ENCODE measurements around the gene FSTL4. TPM values are rescaled to one million over a fixed set of nuclear protein-coding genes. Genes with fewer than 3 reads are reported as not detected.

Gene FSTL4
- polyA plus RNA-seq, 3 donors, result not detected

DNA sequence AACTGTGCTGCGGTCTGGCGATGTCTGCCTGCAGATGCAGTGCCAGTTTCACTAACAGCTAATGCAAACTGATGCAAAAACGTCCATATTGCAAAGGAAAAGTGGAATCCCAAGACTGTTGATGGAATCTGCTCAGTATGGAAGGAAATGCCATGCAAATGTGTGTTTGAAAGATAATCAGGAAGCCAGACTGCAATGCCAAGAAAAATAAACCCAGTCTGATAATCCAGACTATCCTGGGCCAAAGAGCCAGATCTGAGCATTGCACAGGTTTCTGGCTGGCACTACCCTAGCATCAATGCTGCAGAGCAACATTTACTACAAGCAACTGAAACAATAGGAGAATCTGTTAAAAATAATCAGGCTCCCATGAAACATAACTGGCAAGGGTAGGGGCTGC is 130.3 kb downstream of the FSTL4 start:
- H3K36me3 Mint-ChIP-seq, result no peaks in the 10 kb centered on the region
- H3K27me3 Mint-ChIP-seq (ENCODE audit: low read depth in 3 of 3), result peaks cover 20 to 23% (median 21%) of the 10 kb centered on the region in 3 donors
- no peak overlapping the region for H3K27ac ChIP-seq (ENCODE audit: low read depth in 1 of 2, low read length in 2 of 2)
- peaks cover 6 to 8% of the 10 kb centered on the region in 2 donors for H3K27me3 ChIP-seq (ENCODE audit: control insufficient read depth in 2 of 2, insufficient read depth in 2 of 2, low read length in 2 of 2)
- peaks cover 5% of the 10 kb centered on the region for H3K4me1 Mint-ChIP-seq
- no peak overlapping the region for H3K9ac ChIP-seq (ENCODE audit: insufficient read depth, low read length, poor library complexity, severe bottlenecking)
- H2AFZ ChIP-seq (ENCODE audit: insufficient read depth, low read depth, low read length, poor library complexity, severe bottlenecking), result no peak overlapping the region
- no peak overlapping the region for H3K27ac Mint-ChIP-seq
- H3K36me3 ChIP-seq (replicated peaks in 1 of 2; ENCODE audit: control insufficient read depth in 1 of 2, insufficient read depth in 2 of 2, low read length in 2 of 2), result no peaks in the 10 kb centered on the region
- peaks cover 0 to 9% of the 10 kb centered on the region in 2 donors for H3K9me3 ChIP-seq (replicated peaks in 1 of 2; ENCODE audit: control insufficient read depth in 1 of 2, insufficient read depth in 1 of 2, low read length in 2 of 2)
- no peak overlapping the region for H3K4me3 ChIP-seq (replicated peaks in 1 of 3; ENCODE audit: low read depth in 2 of 3, low read length in 3 of 3)
- no peaks in the 10 kb centered on the region for H3K79me2 ChIP-seq (ENCODE audit: insufficient read depth, low read length)
- WGBS (ENCODE audit: insufficient coverage), result 83% methylated on average over 3 of the region's 3 CpGs
- intact Hi-C loops (cut with micrococcal nuclease), result no loop called here
- no peaks in the 10 kb centered on the region for H4K20me1 ChIP-seq (ENCODE audit: insufficient read depth, low read length)
- no peak overlapping the region for H3K4me3 Mint-ChIP-seq
- TF ChIP-seq, protein P1, sequence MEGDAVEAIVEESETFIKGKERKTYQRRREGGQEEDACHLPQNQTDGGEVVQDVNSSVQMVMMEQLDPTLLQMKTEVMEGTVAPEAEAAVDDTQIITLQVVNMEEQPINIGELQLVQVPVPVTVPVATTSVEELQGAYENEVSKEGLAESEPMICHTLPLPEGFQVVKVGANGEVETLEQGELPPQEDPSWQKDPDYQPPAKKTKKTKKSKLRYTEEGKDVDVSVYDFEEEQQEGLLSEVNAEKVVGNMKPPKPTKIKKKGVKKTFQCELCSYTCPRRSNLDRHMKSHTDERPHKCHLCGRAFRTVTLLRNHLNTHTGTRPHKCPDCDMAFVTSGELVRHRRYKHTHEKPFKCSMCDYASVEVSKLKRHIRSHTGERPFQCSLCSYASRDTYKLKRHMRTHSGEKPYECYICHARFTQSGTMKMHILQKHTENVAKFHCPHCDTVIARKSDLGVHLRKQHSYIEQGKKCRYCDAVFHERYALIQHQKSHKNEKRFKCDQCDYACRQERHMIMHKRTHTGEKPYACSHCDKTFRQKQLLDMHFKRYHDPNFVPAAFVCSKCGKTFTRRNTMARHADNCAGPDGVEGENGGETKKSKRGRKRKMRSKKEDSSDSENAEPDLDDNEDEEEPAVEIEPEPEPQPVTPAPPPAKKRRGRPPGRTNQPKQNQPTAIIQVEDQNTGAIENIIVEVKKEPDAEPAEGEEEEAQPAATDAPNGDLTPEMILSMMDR (IDR thresholded peaks at IDR 0.05), result no peak
- no peak overlapping the region for H3K4me2 ChIP-seq (replicated peaks; ENCODE audit: extremely low read depth, low read length, poor library complexity, severe bottlenecking)
- H3K4me1 ChIP-seq (ENCODE audit: control insufficient read depth in 1 of 2, insufficient read depth in 2 of 2, low read length in 2 of 2), result no peaks in the 10 kb centered on the region
- DNase-seq, result no peak
- H3K9me3 Mint-ChIP-seq, result peaks cover 0 to 13% (median 5%) of the 10 kb centered on the region in 7 donors

DNA sequence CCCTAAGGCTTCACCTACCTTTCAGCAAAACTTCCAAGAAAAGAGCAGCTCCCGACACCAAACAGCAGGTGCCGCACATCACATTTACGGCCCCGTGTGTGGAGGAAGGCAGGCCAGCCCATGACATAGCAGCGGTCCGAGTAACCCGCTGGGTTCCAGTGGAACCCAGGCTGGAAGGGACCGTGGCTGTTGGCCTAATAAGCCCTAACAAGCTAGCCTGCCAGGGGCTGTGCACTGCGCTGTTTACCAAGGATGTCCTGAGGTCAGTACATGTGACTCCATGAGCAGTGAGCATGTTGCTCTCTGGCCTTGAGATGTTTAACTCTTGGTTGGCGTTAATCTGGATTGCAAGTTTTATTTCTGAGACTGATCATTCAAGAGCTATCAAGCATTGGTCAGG is 131.5 kb downstream of the FSTL4 start:
- Mint-ChIP-seq H3K27me3 (ENCODE audit: low read depth in 3 of 3) (peaks cover 22 to 26% (median 25%) of the 10 kb centered on the region in 3 donors), H3K4me1 (peaks cover 4% of the 10 kb centered on the region), H3K9me3 (peaks cover 0 to 13% (median 5%) of the 10 kb centered on the region in 7 donors), H3K27ac (no peak overlapping the region), H3K4me3 (no peak overlapping the region), H3K36me3 (no peaks in the 10 kb centered on the region)
- intact Hi-C loops (cut with micrococcal nuclease), result no loop called here
- 96% methylated on average over 10 of the region's 10 CpGs for WGBS (ENCODE audit: insufficient coverage)
- H3K79me2 ChIP-seq (ENCODE audit: insufficient read depth, low read length), result no peaks in the 10 kb centered on the region
- no peak overlapping the region for H3K27ac ChIP-seq (ENCODE audit: low read depth in 1 of 2, low read length in 2 of 2)
- no peak overlapping the region for H3K4me2 ChIP-seq (replicated peaks; ENCODE audit: extremely low read depth, low read length, poor library complexity, severe bottlenecking)
- H3K4me3 ChIP-seq (replicated peaks in 1 of 3; ENCODE audit: low read depth in 2 of 3, low read length in 3 of 3), result no peak overlapping the region
- no peak overlapping the region for H3K9ac ChIP-seq (ENCODE audit: insufficient read depth, low read length, poor library complexity, severe bottlenecking)
- H2AFZ ChIP-seq (ENCODE audit: insufficient read depth, low read depth, low read length, poor library complexity, severe bottlenecking), result no peak overlapping the region
- H3K4me1 ChIP-seq (ENCODE audit: control insufficient read depth in 1 of 2, insufficient read depth in 2 of 2, low read length in 2 of 2), result no peaks in the 10 kb centered on the region
- H3K36me3 ChIP-seq (replicated peaks in 1 of 2; ENCODE audit: control insufficient read depth in 1 of 2, insufficient read depth in 2 of 2, low read length in 2 of 2), result no peaks in the 10 kb centered on the region
- TF ChIP-seq, protein P1 (IDR thresholded peaks at IDR 0.05), result no peak
- DNase-seq, result no peak
- H4K20me1 ChIP-seq (ENCODE audit: insufficient read depth, low read length), result no peaks in the 10 kb centered on the region
- H3K27me3 ChIP-seq (ENCODE audit: control insufficient read depth in 2 of 2, insufficient read depth in 2 of 2, low read length in 2 of 2), result peaks cover 9 to 10% of the 10 kb centered on the region in 2 donors
- H3K9me3 ChIP-seq (replicated peaks in 1 of 2; ENCODE audit: control insufficient read depth in 1 of 2, insufficient read depth in 1 of 2, low read length in 2 of 2), result peaks cover 0 to 9% of the 10 kb centered on the region in 2 donors

Data from CD14-positive monocyte (primary cell).